Caco-2 (cell line): ENCODE data around the gene SHFL. TPM values are rescaled to one million over a fixed set of nuclear protein-coding genes. Genes with fewer than 3 reads are reported as not detected.

Experiments
- BruUV-seq: library from RNA; stranded (reverse); fragments of 400-500 nt; replicated peaks from 2 replicates; lab custom pipeline; 2021; lab: Mats Ljungman, UMichigan
- CTCF ChIA-PET: fragments of 300-600 bp; sonication (Branson Sonifier 250); formaldehyde crosslinking; loops from one replicate; lab custom pipeline; 2022; ENCODE audit warnings: antibody characterized with exemption; lab: Charles Lee
- POLR2A ChIA-PET: fragments of 300-600 bp; sonication (Branson Sonifier 250); formaldehyde crosslinking; loops from one replicate; lab custom pipeline; 2022; ENCODE audit warnings: antibody characterized with exemption; lab: Charles Lee
- DNase-seq, 2 experiments: peaks; one replicate each; pipeline versions ENCODE4 v3.0.0 to v3.0.0-alpha.2; 2020 to 2022
- H3K27me3 ChIP-seq: replicated peaks from 2 replicates; pipeline ENCODE4 v1.6.0; 2011; ENCODE audit warnings: low read length; ENCODE audit not compliant: control insufficient read depth, insufficient read depth
- H3K36me3 ChIP-seq: 2 replicates; pipeline ENCODE4 v1.5.1; 2011; ENCODE audit warnings: low read length; ENCODE audit not compliant: control insufficient read depth, insufficient read depth
- H3K4me1 ChIP-seq: fragments of 250-450 bp; sonication (Bioruptor Pico); 2 replicates; pipeline ENCODE4 v1.5.1; 2020; ENCODE audit warnings: mild to moderate bottlenecking
- H3K4me3 ChIP-seq: 2 replicates; pipeline ENCODE4 v1.5.1; 2011; ENCODE audit warnings: low read depth, mild to moderate bottlenecking, control low read depth, low read length
- H3K9me3 ChIP-seq: fragments of 250-450 bp; sonication (Bioruptor Pico); 2 replicates; pipeline ENCODE4 v1.5.1; 2020; ENCODE audit warnings: mild to moderate bottlenecking, moderate library complexity
- H3K27ac Mint-ChIP-seq: one replicate; pipeline ENCODE4 v1.8.0; 2022; ENCODE audit warnings: mixed read lengths; ENCODE audit not compliant: unreplicated experiment
- H3K27me3 Mint-ChIP-seq: one replicate; pipeline ENCODE4 v1.8.0; 2022; ENCODE audit warnings: mixed read lengths; ENCODE audit not compliant: insufficient read depth, unreplicated experiment
- H3K36me3 Mint-ChIP-seq: one replicate; pipeline ENCODE4 v1.8.0; 2022; ENCODE audit warnings: mild to moderate bottlenecking, mixed read lengths; ENCODE audit not compliant: insufficient read depth, unreplicated experiment
- H3K4me1 Mint-ChIP-seq: one replicate; pipeline ENCODE4 v1.8.0; 2022; ENCODE audit warnings: low read depth, mixed read lengths; ENCODE audit not compliant: unreplicated experiment
- H3K4me3 Mint-ChIP-seq: one replicate; pipeline ENCODE4 v1.8.0; 2022; ENCODE audit warnings: mild to moderate bottlenecking, moderate library complexity, mixed read lengths; ENCODE audit not compliant: unreplicated experiment
- H3K9me3 Mint-ChIP-seq: one replicate; pipeline ENCODE4 v1.8.0; 2022; ENCODE audit warnings: mixed read lengths; ENCODE audit not compliant: unreplicated experiment
- intact Hi-C: fragments of 100-400 bp; cut with micrococcal nuclease; formaldehyde crosslinking; loops from one replicate; pipeline ENCODE4 v1.10.0; 2022; ENCODE audit not compliant: unreplicated experiment
- microRNA-seq: library from miRNA; unstranded; fragments of <30 nt; microRNA quantifications from one replicate; pipeline ENCODE4 v1.2.0, GENCODE V29; 2022
- total RNA-seq: library from RNA; stranded (reverse); gene quantifications from 2 replicates; pipeline ENCODE4 v1.2.3, GENCODE V29; 2022
- TF ChIP-seq, protein P1 (sequence below), 2 experiments: fragments of 200-600 bp in 1 of 2; IDR thresholded peaks; 1 replicate in 1 of 2; 2 replicates in 1 of 2; pipeline versions ENCODE4 v1.5.1 to v1.8.0; 2011 to 2022; ENCODE audit warnings: antibody characterized with exemption in 1 of 2, control low read depth in 1 of 2, inconsistent platforms in 1 of 2, low read depth in 1 of 2, low read length in 1 of 2, mild to moderate bottlenecking in 1 of 2, moderate library complexity in 1 of 2; ENCODE audit not compliant: insufficient read depth in 1 of 2, severe bottlenecking in 1 of 2, unreplicated experiment in 1 of 2

Gene SHFL
- total RNA-seq, 1 experiment from 2014 or later: 6.2 TPM

DNA sequence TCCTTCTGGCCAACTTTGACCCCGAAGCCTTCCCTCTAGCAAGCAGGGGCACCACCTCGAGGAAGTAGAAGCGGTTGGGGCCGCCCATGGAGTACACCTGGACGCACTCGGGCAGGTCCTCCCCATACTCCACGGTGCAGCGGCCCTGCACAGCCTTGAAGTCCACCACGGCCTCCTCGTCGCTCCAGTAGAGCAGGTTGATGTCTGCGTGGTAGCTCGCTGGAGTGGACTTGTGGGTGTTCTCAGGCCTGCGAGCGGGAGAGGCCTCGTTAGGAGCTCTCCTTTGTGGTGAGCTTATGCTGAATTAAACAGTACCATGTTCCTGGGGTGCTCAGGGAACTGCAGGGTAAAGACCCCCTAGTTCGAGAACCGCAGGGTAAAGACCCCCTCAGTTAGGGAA lies 55.9 kb downstream of the SHFL start:
- DNase-seq: no peak
- POLR2A ChIA-PET: no interaction called here
- Histone ChIP-seq H3K4me3 (no peak overlapping the region), H3K9me3 (no peaks in the 10 kb centered on the region), H3K4me1 (no peaks in the 10 kb centered on the region), H3K27me3 (no peaks in the 10 kb centered on the region), H3K36me3 (no peaks in the 10 kb centered on the region; the same call in 1 of the 2 replicates)
- Mint-ChIP-seq H3K9me3 (no peaks in the 10 kb centered on the region), H3K27me3 (no peaks in the 10 kb centered on the region), H3K4me1 (no peaks in the 10 kb centered on the region), H3K27ac (no peak overlapping the region), H3K36me3 (peaks cover 82% of the 10 kb centered on the region), H3K4me3 (no peak overlapping the region)
- TF ChIP-seq, protein P1, sequence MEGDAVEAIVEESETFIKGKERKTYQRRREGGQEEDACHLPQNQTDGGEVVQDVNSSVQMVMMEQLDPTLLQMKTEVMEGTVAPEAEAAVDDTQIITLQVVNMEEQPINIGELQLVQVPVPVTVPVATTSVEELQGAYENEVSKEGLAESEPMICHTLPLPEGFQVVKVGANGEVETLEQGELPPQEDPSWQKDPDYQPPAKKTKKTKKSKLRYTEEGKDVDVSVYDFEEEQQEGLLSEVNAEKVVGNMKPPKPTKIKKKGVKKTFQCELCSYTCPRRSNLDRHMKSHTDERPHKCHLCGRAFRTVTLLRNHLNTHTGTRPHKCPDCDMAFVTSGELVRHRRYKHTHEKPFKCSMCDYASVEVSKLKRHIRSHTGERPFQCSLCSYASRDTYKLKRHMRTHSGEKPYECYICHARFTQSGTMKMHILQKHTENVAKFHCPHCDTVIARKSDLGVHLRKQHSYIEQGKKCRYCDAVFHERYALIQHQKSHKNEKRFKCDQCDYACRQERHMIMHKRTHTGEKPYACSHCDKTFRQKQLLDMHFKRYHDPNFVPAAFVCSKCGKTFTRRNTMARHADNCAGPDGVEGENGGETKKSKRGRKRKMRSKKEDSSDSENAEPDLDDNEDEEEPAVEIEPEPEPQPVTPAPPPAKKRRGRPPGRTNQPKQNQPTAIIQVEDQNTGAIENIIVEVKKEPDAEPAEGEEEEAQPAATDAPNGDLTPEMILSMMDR (IDR thresholded peaks at IDR 0.05; ENCODE audit: insufficient read depth in 1 of 2, low read depth in 1 of 2, low read length in 1 of 2, severe bottlenecking in 1 of 2, unreplicated experiment in 1 of 2): no peak
- intact Hi-C loops: no loop called here
- no TSS peak for BruUV-seq
- CTCF ChIA-PET: no interaction called here

Small RNA genes lying within 50 kb of the gene (microRNA-seq; reads per million reads assigned to microRNA genes)
- gene MIR5589: not detected

Other genes starting within 250 kb of the SHFL start
- 0.30 and 0.34 TPM in 2 replicates for gene OLFM2, start 149.8 kb upstream of the SHFL start, total RNA-seq
- gene COL5A3, start 75.8 kb upstream of the SHFL start, total RNA-seq: not detected in 2 replicates
- not detected in 2 replicates for gene RDH8, start 72.8 kb upstream of the SHFL start, total RNA-seq
- 0.23 and 0.49 TPM in 2 replicates for gene ANGPTL6, start 16.4 kb downstream of the SHFL start, total RNA-seq
- 61.0 and 62.8 TPM in 2 replicates for gene PPAN, start 20.0 kb downstream of the SHFL start, total RNA-seq
- 18.4 and 18.6 TPM in 2 replicates for gene P2RY11, start 25.4 kb downstream of the SHFL start, total RNA-seq
- gene EIF3G, start 33.6 kb downstream of the SHFL start, total RNA-seq: 214 and 229 TPM in 2 replicates
- 144 and 171 TPM in 2 replicates for gene DNMT1, start 108.6 kb downstream of the SHFL start, total RNA-seq
- gene S1PR2, start 145.0 kb downstream of the SHFL start, total RNA-seq: 6.2 and 7.2 TPM in 2 replicates
- 85.9 and 87.4 TPM in 2 replicates for gene MRPL4, start 165.9 kb downstream of the SHFL start, total RNA-seq
- gene ICAM1, start 184.8 kb downstream of the SHFL start, total RNA-seq: 15.7 and 17.9 TPM in 2 replicates
- 9.0 and 9.4 TPM in 2 replicates for gene ICAM4, start 200.6 kb downstream of the SHFL start, total RNA-seq
- gene ICAM5, start 203.6 kb downstream of the SHFL start, total RNA-seq: 2.5 and 3.2 TPM in 2 replicates
- gene ZGLP1, start 223.5 kb downstream of the SHFL start, total RNA-seq: 2.5 and 3.8 TPM in 2 replicates
- 28.7 and 30.3 TPM in 2 replicates for gene FDX2, start 229.7 kb downstream of the SHFL start, total RNA-seq
- gene RAVER1, start 247.2 kb downstream of the SHFL start, total RNA-seq: 53.9 and 55.1 TPM in 2 replicates